Stimulated activated CD8-positive, alpha-beta memory T cell treated with anti-CD3 and anti-CD28 coated beads, Interleukin-15, amount 100 ng/mL, for 1 hour (primary cell): ENCODE results near the gene SFTA2.
A peak's percentile ranks its signal among the peaks of the same experiment; 100 is the strongest.
"Not testable (repeated sequence)": the region's sequence is repeated elsewhere in the genome, so short reads cannot be mapped to it uniquely, and the experiment has no call there.

ENCODE experiments used
- DNase-seq: peaks from one replicate; pipeline ENCODE4 v3.0.0-alpha.2; 2020; ENCODE audit warnings: low read depth

Gene SFTA2

DNA sequence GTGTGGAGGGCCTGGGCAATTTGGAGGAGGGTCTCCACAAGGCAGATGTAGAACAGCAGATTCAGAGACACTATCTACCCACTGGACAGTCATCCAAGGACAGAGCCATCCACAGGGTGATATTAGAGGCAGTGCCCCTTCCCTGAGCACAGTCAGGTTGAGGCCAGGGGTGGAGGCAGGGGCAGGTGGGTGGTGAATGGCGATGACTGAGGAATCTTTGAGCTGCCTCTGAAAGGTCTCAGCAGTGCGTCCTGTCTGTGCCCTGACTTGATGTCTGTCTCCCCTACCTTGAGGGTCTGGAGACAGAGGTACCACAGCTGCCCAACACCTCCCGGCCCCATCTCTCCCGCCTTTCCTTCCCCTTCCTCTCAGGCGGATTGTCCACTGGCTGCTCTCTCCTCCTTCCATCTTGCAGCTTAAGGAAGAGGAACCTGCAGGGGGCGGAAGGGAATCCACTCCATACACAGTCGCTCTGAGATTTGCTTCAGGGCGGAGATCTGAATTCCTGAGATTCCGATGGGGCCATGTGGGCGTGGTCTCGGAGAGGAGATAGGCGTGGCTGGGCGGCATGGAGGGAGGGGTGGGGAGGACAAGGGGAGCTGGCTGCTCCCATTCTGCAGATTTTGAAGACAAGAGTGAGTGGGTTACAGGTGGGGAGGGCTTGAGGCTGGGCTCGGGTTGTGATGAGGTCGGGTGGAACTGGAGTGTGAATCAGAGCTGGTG is 10.5 kb upstream of the SFTA2 start:
- no peak for DNase-seq

DNA sequence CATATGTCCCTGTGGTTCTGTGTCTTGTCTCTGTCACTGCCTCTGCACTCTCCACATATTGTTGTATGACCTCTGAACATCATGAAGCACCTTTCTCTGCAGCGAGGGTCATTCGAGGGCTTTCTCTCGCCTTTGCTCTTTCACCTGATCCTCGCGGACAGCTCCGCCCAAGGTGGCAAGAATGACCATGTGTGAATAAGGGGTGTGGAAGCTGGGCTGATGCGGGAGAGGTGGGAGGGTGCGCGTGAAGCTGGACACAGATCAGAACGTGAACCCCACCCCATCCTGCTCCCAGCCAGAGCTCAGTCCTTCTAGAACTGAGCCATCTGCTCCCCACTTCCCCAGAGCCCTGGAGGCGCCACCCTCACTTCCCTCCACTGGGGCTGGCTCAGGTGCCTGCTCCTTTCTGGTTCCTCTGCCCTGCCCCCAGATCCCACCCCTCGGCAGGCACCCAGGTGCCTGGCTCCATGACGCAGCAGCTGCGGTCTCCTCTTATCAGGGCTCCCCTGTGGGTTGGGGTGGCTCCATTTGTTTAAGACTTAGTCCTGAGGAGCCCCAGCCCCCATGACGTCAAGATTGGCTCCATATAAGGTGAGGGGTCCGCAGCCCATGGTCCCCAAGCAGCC is 8.5 kb upstream of the SFTA2 start, which contains the start of gene MUCL3:
TSS of gene MUCL3 (plus strand) at position 613 of the 626 bp plus-strand sequence. CDS start 27 bp downstream, outside the sequence.
- no peak for DNase-seq

DNA sequence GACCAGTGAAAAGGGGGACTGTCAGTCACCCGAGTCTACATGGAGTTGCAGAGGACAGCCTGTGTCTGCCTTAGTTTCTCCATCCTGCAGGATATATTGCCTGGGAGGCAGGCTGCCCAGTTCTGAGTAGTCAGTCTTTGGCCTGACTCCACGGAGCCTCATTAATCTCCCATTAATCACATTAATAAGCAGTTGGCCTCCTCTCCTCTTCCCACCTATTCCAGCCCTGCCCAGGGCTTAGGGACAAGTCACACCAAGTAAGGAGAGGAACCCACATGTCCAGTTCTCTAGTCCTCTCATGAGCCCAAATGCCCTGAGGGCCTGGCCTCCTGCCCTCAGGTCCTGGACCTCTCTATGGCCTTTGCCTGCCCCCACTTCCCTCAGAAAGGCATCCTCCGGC is 7.5 kb upstream of the SFTA2 start:
- DNase-seq, result no peak

DNA sequence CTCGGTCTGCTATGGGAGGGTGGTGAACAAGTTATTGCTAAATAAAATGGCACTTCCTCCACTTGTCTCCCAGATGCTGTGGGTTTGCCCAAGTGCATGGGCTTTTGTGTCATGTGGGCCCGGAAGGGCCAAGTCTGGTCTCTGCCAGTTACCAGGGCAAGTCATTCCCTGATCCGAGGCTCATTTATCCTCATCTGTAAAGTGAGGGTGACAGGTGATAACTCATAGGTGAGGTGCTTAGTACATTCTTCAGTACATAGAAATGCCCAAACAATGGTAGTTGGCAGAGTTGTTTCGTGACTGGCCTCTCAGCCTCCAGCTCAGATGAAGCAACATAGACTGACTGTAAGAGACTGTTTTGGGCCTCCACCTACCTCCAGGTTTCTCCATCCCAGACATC is 6.8 kb upstream of the SFTA2 start:
- DNase-seq, result no peak

DNA sequence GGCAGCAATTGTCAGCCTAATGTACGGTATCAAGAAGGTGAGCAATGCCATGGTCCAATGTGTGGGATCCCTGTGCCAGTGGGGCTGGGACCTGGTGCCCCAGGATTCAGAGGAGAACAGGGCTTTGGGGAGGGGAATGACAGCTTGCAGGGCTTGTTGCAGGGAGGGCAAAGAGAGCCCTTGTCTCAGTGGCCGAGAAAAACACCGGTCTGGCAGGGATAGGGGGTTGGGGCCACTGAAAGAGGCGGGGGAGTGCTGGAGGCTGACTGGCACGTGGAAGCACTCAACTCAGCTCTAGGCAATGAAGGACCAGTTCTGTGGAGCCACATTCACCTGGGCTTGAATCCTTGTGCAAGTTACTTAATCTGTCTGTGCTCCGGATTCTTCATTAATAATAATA is 5.3 kb upstream of the SFTA2 start:
- DNase-seq, result no peak

DNA sequence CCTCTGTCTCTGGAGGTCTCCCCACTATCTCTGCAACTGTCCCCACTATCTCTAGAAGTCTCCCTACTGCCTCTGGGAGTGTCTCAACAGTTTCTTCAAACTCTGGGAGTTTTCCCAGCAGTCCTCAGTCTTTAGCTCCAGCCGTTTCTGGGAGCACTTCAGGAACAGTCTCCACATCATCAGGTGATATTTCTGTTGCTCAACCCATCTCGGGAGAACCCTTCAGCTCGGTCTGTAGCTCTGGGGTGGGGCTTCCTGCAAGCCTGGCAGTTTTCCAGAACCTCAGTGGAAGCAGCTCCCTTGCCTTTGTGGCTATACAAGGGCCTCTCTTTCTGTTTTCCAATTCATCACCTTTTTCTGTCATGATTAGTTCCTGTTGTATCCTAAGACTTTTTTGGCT is 3.0 kb upstream of the SFTA2 start:
- no peak for DNase-seq

DNA sequence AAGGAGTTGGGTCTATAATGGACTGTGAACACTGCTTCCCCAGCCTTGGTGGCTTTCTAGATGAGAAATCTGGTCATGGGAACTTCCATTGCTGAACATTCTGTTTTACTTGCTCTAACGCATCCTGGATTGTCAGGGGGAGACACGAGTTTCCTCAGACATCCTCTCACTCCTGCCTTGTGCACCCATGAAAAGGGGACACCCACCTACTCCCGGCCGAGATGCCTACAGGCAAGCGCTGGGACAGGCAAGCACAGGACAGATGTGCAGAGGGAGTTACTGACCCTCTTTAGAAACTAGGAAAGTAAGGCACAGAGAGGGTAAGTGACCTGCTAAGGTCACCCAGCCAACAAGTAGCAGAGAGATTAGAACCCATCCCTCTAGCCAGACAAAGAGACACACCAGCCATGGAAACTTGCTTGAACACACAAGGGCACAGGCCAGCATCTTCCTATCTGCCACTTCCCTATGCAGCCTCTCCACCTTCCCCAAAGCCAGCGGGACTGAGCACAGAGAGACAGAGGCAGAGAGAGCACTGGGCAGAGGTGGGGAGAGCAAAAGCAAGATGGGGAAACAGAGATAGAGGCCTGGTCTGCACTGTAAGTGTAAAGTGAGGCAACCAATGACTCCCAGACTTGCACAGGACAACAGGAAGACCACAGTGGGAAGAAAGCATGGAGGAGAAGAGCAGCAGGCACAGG is 845 bp upstream of the SFTA2 start:
- no peak for DNase-seq

DNA sequence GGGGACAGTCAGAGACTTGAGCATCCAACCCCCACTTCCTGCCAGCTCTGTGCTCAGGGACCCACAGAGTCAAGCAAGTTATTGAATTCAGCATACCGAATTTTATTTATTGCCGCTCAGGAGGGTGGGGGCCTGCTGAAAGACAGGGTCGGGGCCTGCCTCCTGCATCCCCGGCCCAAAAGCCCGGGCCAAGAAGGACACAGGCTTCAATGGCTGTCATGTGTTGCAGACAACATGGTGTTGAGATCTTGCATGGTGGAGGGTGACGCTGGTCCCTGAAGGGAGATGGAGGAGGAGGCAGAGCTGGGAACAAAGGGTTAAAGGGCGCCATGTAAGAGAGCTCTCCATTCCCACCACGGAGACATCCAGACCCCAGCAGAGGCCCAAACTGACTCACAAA is 698 bp downstream of the SFTA2 start:
- DNase-seq, result no peak

DNA sequence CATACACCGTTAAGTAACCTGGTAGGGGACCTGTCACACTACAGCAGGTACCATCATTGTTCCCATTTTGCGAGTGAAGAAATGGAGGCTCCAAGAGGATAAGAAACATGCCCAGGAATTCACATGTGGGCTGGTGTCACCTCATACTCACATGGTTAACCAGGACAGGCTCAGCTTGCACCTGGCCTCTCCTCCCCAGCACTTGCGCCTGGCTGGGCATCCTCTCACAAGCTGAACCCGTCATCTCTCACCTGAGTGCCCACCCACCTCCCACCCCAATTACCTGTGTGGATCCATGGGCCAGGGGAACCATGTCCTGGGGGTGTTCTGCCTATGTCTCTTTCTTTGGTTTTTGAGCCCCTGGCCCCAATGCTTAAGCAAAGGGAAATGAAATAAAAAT is 1.5 kb downstream of the SFTA2 start:
- DNase-seq, result no peak

DNA sequence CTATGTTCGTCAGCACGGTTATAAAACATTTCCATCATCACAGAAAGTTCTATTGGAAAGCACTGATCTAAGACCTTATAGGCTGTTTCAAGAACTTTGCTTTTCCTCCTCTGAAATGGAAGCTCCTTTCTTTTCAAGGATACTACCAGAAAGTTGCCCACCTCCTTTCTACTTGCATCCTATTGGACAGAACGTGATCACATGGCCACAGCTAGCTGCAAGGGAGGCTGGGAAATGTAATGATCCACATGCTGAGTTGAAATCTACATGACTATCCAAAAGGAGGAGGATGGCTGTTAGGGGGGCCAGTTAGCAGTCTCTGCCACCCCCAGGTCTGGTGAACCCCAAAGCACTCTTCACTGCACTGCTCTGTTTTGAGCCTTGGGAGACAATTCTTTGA is 3.3 kb downstream of the SFTA2 start:
- DNase-seq, result no peak

DNA sequence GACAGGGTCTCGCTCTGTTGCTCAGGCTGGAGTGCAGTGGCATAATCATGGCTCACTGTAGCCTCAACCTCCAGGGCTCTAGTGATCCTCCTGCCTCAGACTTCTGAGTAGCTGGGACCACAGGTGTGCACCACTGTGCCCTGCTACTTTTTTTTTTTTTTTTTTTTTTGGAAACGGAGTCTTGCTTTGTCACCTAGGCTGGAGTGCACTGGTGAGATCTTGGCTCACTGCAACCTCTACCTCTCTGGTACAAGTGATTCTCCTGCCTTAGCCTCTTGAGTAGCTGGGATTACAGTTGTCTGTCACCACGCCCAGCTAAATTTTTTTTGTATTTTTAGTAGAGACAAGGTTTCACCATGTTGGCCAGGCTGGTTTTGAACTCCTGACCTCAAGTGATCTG is 4.9 kb downstream of the SFTA2 start:
- not testable (repeated sequence) for DNase-seq

DNA sequence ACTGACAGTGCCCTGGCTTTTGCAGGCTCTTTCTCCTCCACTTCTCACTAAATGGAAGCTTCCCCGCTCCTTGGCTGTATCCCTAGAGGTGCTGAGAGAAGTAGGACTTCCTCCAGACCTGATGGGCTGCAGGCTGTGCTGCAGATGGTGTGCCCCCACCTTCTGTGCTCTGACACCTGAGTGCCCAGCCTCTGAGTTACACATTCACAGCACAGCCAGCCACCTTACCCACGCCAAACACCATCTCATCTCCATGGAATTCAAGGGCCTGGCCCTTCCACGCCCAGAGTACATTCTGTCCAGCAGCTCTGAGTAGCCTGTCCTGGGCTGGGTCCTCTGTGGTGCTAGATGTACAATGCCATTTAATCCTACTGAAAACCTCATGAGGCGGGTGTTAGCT is 5.3 kb downstream of the SFTA2 start:
- no peak for DNase-seq

DNA sequence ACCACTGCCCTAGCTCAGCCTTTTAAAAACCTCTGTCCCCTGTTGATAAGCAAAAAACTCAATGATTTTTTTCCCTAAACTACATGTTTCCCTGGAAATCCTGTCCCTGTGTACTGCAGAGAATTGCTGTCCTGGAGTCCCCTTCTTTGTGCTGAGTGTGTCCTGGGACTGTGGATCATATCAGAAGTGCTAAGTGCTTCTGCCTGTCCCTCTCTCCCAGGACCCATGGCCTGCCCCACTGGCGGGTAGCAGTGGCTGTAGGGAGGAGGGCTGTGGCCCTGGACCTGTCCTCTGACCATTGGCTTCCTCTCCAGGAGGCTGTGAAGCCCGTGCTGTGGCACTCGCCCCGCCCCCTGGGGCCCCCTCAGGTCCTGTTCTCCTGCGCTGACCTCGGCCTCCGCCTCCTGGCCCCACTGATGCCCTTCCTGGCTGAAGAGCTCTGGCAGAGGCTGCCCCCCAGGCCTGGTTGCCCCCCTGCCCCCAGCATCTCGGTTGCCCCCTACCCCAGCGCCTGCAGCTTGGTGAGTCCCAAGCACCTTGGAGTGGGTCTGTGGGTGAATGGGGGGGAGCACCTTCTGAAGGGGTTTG is 7.8 kb downstream of the SFTA2 start:
- DNase-seq, result not testable (repeated sequence)

DNA sequence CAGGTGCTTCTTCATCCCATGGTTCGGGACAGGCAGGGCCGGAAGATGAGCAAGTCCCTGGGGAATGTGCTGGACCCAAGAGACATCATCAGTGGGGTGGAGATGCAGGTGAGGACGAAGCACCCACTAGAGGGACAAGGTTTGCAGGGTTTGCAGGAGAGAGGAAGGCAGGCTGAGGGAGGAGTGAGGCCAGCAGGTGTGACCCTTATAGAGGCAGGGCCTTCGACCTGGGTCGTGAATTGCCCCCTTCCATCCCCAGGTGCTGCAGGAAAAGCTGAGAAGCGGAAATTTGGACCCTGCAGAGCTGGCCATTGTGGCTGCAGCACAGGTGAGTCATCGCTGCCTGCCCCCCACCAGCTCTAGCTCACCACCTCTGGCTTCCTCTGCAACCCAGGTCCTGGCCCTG is 9.5 kb downstream of the SFTA2 start:
- no peak for DNase-seq

DNA sequence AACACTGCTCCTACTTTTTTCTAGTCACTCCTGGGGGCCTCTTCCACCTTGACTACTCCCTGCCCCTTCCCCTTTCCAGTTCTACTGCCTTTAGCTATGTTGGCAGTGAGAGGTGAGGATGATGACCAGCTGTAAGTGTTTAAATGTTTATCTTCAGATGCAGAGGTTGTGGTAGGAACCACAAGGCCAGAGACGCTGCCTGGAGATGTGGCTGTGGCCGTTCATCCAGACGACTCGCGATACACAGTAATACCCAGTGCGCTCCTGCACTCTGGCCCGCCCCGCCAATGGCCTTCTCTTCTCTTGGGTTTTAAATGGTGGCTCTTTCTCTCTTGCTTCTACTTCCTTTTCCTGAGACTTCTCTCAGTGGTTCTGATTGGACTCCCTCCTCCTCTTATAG is 13.3 kb downstream of the SFTA2 start:
- no peak for DNase-seq

DNA sequence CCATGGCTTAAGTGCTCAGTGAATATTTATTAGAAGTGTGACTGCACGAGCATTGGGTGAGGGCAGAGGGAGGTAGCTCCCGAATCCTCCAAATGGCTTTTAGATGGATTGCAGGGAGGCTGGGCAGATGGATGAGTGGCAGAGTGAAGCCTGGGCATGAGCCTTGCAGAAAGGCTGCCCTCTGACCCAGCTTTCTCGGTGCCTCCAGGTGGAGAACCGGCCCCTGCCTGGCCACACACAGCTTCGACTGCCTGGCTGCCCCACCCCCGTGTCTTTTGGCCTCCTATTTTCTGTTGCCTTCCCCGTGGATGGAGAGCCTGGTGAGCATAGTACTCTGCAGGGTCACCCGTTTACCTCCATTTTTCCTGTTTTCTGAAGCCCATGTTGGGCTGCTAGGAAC is 14.5 kb downstream of the SFTA2 start:
- no peak for DNase-seq

DNA sequence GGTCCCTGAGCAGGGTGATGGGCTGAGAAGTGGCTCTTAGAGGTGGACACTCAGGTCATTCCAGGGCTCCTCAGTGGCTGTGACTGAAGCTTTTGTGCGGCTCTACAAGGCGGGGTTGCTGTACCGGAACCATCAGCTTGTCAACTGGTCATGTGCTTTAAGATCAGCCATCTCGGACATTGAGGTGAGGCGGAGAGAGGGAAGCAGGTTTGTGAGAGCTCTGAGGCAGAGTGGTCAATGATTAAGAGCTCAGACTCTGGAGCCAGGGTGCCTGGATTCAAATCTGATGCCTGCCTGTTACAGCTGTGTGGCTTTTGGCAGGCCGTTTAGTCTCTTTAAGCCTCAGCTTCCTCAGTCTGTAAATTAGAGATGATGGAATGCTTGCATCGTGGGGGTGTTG is 14.9 kb downstream of the SFTA2 start:
- no peak for DNase-seq

DNA sequence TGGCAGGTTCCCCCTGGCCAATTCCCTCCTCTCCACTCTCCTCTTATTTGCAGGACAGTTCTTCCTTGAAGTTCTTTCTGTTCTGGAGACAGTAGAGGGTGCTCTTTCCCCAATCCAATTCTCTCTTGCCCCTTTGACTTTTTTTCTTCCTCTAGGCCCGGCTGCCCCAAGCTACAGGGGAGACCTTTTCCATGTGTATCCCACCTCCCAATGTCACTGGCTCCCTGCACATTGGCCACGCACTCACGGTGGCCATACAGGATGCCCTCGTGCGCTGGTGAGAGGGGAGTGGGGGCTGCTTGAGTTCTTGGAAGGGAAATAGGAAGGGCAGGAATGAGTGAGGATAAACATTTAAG is 16.4 kb downstream of the SFTA2 start:
- no peak for DNase-seq

DNA sequence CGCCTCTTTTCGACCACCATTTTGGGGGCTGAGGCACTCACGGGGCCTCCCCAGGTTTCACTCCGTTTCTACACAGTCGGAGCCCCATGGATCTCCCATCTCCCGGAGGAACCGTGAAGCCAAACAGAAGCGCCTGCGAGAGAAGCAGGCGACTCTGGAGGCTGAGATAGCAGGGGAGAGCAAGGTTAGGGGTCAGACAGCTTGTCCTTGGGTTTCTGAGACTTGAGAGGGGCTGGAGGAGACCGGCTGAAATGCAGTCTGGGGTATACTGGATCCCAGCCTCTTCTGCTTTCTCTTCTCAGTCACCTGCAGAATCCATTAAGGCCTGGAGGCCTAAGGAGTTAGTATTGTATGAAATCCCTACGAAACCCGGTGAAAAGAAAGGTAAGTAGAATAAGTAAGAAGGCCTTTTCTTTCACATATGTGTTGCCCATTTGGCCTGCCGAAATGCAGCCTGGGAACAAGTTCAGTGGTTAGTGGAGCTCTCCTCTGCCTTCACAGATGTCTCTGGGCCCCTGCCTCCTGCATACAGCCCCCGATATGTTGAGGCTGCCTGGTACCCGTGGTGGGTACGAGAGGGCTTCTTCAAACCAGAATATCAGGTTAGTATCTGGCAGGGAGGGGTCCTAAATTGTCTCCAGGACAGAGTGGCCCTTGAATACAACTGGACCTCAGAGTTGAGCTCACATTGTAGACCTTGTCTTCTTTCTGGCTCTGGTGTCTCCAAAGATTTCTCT is 16.9 kb downstream of the SFTA2 start:
- DNase-seq, result no peak

DNA sequence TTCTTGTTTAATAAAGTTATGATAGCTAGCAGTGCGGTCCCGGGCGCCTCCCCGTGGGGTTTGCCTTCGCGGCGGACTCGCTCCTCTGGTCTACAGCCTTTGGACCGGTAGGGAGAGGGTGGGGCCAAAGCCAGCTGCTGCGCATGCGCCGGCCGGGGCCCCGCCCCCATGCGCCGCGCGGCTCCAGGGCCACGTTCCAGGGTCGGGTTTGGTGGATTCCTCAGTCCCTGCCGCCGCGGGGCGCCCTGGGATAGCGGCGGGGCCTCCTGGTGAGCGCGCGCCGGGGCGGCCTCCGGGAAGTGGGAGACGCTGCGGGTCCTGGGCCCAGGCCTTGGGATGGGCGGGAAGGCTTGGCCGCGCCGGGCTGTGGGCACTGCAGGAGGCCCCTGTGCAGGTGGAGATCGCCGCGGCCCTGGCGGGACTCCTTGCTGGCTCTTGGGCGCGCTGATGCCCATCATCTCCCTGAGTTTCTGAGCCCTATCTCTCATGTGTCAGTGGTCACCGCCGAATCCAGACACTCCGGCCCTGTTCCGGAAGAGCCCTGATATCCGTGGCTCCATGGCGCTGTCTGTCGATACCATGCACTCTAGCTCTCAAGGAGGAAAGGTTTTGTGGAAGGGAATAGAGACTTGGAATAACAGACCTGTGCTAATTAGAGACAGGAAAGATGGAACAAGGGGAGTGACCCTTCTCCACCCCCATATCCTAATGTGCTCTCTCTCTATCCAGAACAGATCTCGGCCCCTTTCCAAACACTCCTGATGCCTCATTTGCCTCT is 17.7 kb downstream of the SFTA2 start, which contains the start of gene VARS2:
TSS of gene VARS2 (plus strand) at position 163 of the 778 bp plus-strand sequence. CDS start at position 762, 599 bp downstream.
- DNase-seq, result peak; percentile 68

DNA sequence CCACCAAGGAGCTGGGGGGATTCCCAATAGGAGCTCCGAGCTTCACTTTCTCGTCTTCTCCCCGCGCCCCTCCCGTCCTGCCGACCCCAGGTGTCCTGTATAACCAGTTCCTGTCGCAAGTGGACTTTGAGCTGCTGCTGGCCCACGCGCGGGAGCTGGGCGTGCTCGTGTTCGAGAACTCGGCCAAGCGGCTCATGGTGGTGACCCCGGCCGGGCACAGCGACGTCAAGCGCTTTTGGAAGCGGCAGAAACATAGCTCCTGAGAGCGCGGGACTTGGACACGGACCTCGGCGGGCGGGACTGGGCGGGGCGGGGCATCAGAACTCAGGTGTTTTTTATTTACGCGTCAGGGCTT is 18.3 kb downstream of the SFTA2 start:
- DNase-seq, result no peak
